Measurements from ENCODE around the gene HOATZ.

GRCh38 chr11:111512296-111513239 is 2.0 kb upstream of the HOATZ start, which contains the start of gene BTG4:
- peak in 1 of 2 donors; percentile 15 for TF ChIP-seq CTCF (conservative IDR thresholded peaks at IDR 0.05 in 1 of 2, IDR thresholded peaks at IDR 0.05 in 1 of 2; ENCODE audit: low read depth in 1 of 2, low read length in 2 of 2)
- no peak for TF ChIP-seq EZH2 (IDR thresholded peaks at IDR 0.05; ENCODE audit: low read length, missing control alignments)

All from fibroblast of lung (primary cell).